HEK293T (cell line): ENCODE measurements around the gene TMEM38B.

ENCODE experiments used
- CTCF ChIA-PET: fragments of 350-600 bp; formaldehyde crosslinking; extraction: SDS; loops from one replicate; lab custom pipeline; 2021; ENCODE audit warnings: antibody characterized with exemption, inconsistent platforms; lab: Yijun Ruan, JAX
- POLR2A ChIA-PET: fragments of 350-600 bp; formaldehyde crosslinking; extraction: SDS; loops from one replicate; lab custom pipeline; 2020; ENCODE audit warnings: antibody characterized with exemption, inconsistent platforms; lab: Yijun Ruan, JAX
- DNase-seq: peaks from one replicate; pipeline ENCODE4 v3.0.0; 2012; ENCODE audit warnings: mixed read lengths; ENCODE audit errors: extremely low spot score
- ARNT ChIP-seq: fragments of 450-650 bp; IDR thresholded peaks from 2 replicates; pipeline ENCODE4 v1.6.1; 2017; ENCODE audit warnings: mild to moderate bottlenecking
- BHLHE40 ChIP-seq: fragments of 450-650 bp; IDR thresholded peaks from 2 replicates; pipeline ENCODE4 v1.6.1; 2016; ENCODE audit warnings: mild to moderate bottlenecking, moderate library complexity, borderline replicate concordance
- CTBP1 ChIP-seq: fragments of 450-650 bp; IDR thresholded peaks from 2 replicates; pipeline ENCODE4 v1.6.1; 2016; ENCODE audit warnings: borderline replicate concordance
- ELF4 ChIP-seq: fragments of 450-650 bp; IDR thresholded peaks from 2 replicates; pipeline ENCODE4 v1.6.1; 2017; ENCODE audit warnings: antibody characterized with exemption
- FOXA1 ChIP-seq: fragments of 450-650 bp; IDR thresholded peaks from 2 replicates; pipeline ENCODE4 v1.6.1; 2016; ENCODE audit warnings: mild to moderate bottlenecking
- FOXK2 ChIP-seq: fragments of 450-650 bp; IDR thresholded peaks from 2 replicates; pipeline ENCODE4 v1.6.1; 2016; ENCODE audit warnings: mild to moderate bottlenecking
- FOXM1 ChIP-seq: fragments of 450-650 bp; IDR thresholded peaks from 2 replicates; pipeline ENCODE4 v1.6.1; 2017; ENCODE audit warnings: mild to moderate bottlenecking, borderline replicate concordance
- HDGF ChIP-seq: fragments of 450-650 bp; IDR thresholded peaks from 2 replicates; pipeline ENCODE4 v1.6.1; 2017; ENCODE audit warnings: antibody characterized with exemption, borderline replicate concordance
- L3MBTL2 ChIP-seq: fragments of 450-650 bp; conservative IDR thresholded peaks from 2 replicates; pipeline ENCODE4 v1.6.1; 2016; ENCODE audit warnings: mild to moderate bottlenecking
- LEF1 ChIP-seq: fragments of 450-650 bp; IDR thresholded peaks from 2 replicates; pipeline ENCODE4 v1.6.1; 2017; ENCODE audit warnings: mild to moderate bottlenecking, borderline replicate concordance
- NFRKB ChIP-seq: fragments of 450-650 bp; IDR thresholded peaks from 2 replicates; pipeline ENCODE4 v1.6.1; 2016; ENCODE audit warnings: mild to moderate bottlenecking, moderate library complexity
- SP1 ChIP-seq: fragments of 450-650 bp; IDR thresholded peaks from 2 replicates; pipeline ENCODE4 v1.6.1; 2017
- SUZ12 ChIP-seq: fragments of 450-650 bp; IDR thresholded peaks from 2 replicates; pipeline ENCODE4 v1.6.1; 2016; ENCODE audit warnings: mild to moderate bottlenecking
- TARDBP ChIP-seq: fragments of 450-650 bp; IDR thresholded peaks from 2 replicates; pipeline ENCODE4 v1.6.1; 2016
- ZNF384 ChIP-seq: fragments of 450-650 bp; IDR thresholded peaks from 2 replicates; pipeline ENCODE4 v1.6.1; 2016
- TF ChIP-seq, protein P1 (sequence below): fragments of 450-650 bp; IDR thresholded peaks from 2 replicates; pipeline ENCODE4 v1.6.1; 2016

Gene TMEM38B

DNA sequence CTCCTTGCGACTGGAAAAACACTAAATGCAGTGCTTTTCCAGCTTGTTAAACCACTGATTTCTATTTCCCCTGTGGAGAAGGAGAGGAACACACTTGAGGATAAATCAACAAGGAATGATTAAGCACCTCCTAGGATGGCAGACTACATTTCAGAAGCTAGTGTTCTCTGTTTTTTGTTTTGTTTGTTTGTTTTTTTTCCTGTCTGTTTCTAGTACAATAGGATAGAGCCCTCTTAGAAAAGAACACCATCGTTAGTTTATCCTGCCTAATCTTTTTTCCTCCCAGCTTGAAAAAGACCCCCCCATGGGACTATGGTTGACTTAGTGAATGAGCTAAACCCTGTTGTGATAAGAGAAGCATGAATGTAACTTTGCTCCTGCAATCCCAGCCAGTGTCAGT is 36.0 kb upstream of the TMEM38B start:
- ChIA-PET CTCF (no interaction called here), POLR2A (interaction anchor here (1.0 kb wide), 1 partner anchor 37 kb away, joined by 3 read pairs; no protein-coding TSS in a partner anchor)
- TF ChIP-seq, protein P1, sequence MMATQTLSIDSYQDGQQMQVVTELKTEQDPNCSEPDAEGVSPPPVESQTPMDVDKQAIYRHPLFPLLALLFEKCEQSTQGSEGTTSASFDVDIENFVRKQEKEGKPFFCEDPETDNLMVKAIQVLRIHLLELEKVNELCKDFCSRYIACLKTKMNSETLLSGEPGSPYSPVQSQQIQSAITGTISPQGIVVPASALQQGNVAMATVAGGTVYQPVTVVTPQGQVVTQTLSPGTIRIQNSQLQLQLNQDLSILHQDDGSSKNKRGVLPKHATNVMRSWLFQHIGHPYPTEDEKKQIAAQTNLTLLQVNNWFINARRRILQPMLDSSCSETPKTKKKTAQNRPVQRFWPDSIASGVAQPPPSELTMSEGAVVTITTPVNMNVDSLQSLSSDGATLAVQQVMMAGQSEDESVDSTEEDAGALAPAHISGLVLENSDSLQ: peak; percentile 87
- no peak; the same call in 1 of the 2 replicates for TF ChIP-seq ZNF384
- DNase-seq: peak; percentile 33

DNA sequence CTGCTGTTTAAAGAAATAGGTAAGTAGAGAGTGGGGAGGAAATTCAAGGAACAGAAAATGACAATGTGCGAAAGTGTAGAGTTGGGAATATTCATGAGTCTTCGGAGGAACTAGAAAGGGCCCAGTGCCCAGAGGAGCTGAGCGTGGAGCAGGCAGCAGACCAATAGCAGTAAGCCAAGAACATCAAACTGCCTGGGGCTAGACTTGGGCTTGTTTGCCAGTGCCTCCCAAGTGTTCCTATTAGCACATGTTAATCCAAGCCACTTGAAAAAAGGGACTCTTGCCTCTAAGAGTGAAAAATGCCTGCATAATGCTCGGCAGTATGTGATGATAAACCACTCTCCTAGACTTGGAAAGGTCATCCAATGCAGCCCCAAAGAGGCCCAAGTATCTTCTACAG is 33.3 kb upstream of the TMEM38B start:
- POLR2A ChIA-PET: no interaction called here
- TF ChIP-seq TARDBP (no peak), FOXA1 (no peak), FOXM1 (no peak), HDGF (no peak), ARNT (no peak), NFRKB (no peak), ELF4 (no peak), FOXK2 (no peak), LEF1 (no peak), L3MBTL2 (no peak), ZNF384 (no peak), BHLHE40 (no peak), SUZ12 (no peak), CTBP1 (no peak), SP1 (no peak)
- TF ChIP-seq, protein P1: no peak
- CTCF ChIA-PET: interaction anchor here (0.7 kb wide), 1 partner anchor 23 kb away, joined by 3 read pairs; no protein-coding TSS in a partner anchor
- DNase-seq: no peak

DNA sequence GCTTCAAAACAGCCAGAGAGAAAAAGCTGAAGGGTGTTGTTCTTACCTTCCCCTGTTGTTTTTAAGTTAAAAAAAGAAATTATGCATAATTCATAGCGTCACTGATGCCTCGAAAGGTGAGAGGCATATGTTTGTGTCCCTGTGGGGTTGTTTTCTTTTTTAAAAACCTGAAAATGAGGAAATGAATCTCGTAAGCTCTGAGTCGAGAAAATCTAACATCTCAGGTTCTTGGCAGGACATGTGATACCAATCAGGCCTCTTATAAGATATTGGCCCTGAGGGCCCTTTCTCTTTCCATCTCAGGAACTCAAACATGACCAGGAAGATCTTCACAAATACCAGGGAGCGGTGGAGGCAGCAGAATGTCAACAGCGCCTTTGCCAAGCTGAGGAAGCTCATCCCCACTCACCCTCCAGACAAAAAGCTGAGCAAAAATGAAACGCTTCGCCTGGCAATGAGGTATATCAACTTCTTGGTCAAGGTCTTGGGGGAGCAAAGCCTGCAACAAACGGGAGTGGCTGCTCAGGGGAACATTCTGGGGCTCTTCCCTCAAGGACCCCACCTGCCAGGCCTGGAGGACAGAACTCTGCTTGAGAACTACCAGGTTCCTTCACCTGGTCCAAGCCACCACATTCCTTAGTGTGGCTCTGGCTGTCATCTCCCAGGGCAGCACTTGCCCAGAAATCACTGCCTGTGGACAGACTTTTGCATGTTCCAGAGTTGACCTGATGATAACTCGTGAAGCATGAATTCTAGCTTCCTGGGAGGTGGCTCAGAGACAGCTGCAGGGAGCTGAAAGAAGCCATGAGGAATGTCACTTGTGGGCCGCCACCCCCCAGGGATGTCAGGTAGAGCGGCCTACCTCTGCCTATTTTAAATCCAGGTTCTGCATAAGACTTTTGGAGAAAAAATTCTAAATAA is 31.9 kb upstream of the TMEM38B start, which contains the start of gene TAL2:
Gene TAL2 (plus strand): TSS at position 274 of the 921 bp plus-strand sequence. CDS start 40 bp downstream, at position 314.
- DNase-seq: no peak
- TF ChIP-seq, protein P1: no peak
- CTCF ChIA-PET: no interaction called here
- POLR2A ChIA-PET: no interaction called here

DNA sequence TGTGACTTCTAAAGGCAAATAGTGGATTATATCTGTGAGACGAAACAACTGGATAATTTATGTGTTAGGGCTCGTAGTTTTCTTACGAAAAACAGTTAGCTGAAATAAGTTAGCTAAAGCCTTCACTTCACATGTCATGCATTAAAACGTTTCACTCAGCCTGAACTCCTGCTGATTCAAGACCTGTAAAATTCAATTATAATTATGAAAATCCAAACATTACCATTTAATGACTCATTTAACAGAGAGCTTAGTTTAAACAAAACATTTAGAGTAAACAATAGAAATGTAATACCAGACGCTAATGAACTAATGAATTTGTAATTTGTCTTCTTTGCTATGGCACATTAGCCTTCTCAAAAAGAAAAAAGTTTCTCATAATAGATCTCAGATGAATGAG is 30.4 kb upstream of the TMEM38B start:
- no peak for TF ChIP-seq NFRKB
- no peak for TF ChIP-seq L3MBTL2
- TF ChIP-seq, protein P1: peak; percentile 70

DNA sequence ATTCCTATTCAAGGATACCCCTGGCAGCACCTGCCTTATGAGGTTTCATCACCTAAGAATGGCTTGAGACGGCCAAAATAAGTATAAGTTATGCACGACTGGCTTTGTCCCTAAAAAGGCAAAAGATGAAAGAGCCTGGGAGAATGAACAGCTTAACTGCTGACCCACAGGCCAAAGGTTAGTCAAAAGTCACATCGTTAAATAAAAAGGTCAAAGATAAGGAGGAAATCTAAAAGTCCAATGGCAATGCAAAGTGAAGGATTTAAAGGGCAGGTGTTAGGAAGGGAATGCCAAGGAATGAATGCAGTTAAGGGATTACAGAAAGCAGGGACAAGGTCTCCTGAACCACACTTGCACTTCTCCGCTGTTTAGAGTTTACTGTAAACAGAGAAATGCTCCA is 26.5 kb upstream of the TMEM38B start:
- CTCF ChIA-PET: interaction anchor here (0.6 kb wide), 1 partner anchor 10 kb away, joined by 3 read pairs; no protein-coding TSS in a partner anchor
- DNase-seq: no peak
- POLR2A ChIA-PET: no interaction called here
- no peak for TF ChIP-seq SP1
- no peak for TF ChIP-seq TARDBP
- TF ChIP-seq NFRKB: no peak
- no peak for TF ChIP-seq L3MBTL2
- TF ChIP-seq BHLHE40: no peak
- no peak for TF ChIP-seq FOXA1
- TF ChIP-seq, protein P1: no peak
- TF ChIP-seq CTBP1: no peak
- TF ChIP-seq SUZ12: no peak
- no peak for TF ChIP-seq ELF4
- no peak for TF ChIP-seq ZNF384
- TF ChIP-seq FOXK2: no peak
- no peak for TF ChIP-seq ARNT
- TF ChIP-seq FOXM1: no peak
- TF ChIP-seq HDGF: no peak
- no peak for TF ChIP-seq LEF1

More for the DNA sequence above, 30.4 kb upstream of the TMEM38B start:
- CTCF ChIA-PET: interaction anchor here (0.6 to 0.7 kb wide), 2 partner anchors 30 to 598 kb away, joined by 3 to 5 read pairs; no protein-coding TSS in a partner anchor
- DNase-seq: no peak
- POLR2A ChIA-PET: no interaction called here

DNA sequence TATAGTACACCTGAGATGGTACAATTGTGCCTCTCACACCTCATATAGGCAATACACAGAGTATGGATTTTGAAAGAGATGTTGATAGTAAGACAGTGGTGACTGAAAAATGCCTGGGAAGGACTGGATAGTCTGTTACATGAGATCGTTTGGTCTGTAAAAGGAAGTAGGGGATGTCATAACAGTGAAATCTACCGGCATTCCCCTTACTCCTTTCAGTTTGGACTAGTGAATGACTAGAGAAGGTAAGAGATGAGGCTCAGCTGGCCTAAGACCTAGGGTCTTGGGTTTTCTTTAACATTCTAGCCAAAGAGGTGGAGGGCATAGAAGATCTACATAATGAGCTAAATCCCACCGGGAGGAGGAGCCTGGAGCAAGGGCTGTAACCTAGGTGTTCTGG is 24.0 kb upstream of the TMEM38B start:
- ChIA-PET CTCF (no interaction called here), POLR2A (no interaction called here)
- TF ChIP-seq L3MBTL2: no peak
- no peak for DNase-seq
